Mammary epithelial cell (primary cell): Measurements from ENCODE around the gene PTRH1.

Experiments used
- EZH2 ChIP-seq: IDR thresholded peaks from 2 replicates; pipeline ENCODE4 v1.6.1; 2012; ENCODE audit warnings: low read length, inconsistent platforms, borderline replicate concordance
- TF ChIP-seq, protein P1 (sequence below), 2 donors: IDR thresholded peaks in 1 of 2; conservative IDR thresholded peaks in 1 of 2; 2 replicates each; pipeline ENCODE4 v1.5.1; 2011 to 2012; ENCODE audit warnings: inconsistent platforms in 2 of 2, low read length in 2 of 2, mild to moderate bottlenecking in 2 of 2, control low read depth in 1 of 2, low read depth in 1 of 2; ENCODE audit not compliant: insufficient read depth in 1 of 2; ENCODE audit errors: extremely low read depth in 1 of 2

DNA sequence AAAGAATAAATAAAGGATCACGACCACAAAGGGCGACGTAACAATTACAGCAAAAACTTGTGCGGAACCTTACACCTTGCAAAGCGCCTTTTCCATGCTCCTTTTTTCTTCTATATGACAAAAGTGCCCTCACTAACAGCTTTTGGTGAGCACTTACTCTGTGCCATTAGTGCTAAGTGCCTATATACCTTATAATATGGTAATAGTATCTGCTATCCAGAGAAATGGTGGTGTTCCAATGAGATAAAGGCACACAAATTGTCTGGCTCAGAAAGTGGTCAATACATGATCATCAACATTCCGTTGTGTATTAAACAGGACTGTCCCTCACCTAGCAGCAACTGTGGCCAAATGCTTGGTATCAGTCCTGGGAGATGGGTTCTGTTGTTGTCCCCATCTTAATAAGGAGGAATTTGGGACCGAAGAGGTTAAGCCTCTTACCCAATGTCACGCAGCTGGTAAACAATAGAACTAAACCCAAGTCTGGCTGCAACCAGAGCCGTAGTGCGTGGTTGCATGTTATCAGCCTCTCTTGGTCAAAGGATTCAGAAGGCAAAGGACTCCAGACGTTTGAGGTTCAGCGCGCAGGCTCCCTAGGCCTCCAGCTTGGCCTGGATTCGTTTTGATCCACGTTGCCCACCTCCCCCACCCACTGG is 20.2 kb upstream of the PTRH1 start:
- TF ChIP-seq, protein P1, sequence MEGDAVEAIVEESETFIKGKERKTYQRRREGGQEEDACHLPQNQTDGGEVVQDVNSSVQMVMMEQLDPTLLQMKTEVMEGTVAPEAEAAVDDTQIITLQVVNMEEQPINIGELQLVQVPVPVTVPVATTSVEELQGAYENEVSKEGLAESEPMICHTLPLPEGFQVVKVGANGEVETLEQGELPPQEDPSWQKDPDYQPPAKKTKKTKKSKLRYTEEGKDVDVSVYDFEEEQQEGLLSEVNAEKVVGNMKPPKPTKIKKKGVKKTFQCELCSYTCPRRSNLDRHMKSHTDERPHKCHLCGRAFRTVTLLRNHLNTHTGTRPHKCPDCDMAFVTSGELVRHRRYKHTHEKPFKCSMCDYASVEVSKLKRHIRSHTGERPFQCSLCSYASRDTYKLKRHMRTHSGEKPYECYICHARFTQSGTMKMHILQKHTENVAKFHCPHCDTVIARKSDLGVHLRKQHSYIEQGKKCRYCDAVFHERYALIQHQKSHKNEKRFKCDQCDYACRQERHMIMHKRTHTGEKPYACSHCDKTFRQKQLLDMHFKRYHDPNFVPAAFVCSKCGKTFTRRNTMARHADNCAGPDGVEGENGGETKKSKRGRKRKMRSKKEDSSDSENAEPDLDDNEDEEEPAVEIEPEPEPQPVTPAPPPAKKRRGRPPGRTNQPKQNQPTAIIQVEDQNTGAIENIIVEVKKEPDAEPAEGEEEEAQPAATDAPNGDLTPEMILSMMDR (conservative IDR thresholded peaks at IDR 0.05 in 1 of 2, IDR thresholded peaks at IDR 0.05 in 1 of 2; ENCODE audit: extremely low read depth in 1 of 2, insufficient read depth in 1 of 2, low read depth in 1 of 2, low read length in 2 of 2) = no peak
- TF ChIP-seq EZH2 = no peak
